Left lung (tissue), 10 donors: ENCODE data around the gene NAV3. TPM values are rescaled to one million over a fixed set of nuclear protein-coding genes. Genes with fewer than 3 reads are reported as not detected.

Experiments
- ATAC-seq: fragments of 200-7000 bp; cut with Tn5 transposase; one replicate; pipeline ENCODE4 v1.9.1; 2020; ENCODE audit warnings: moderate library complexity
- DNase-seq, 4 donors: peaks; one replicate each; pipeline ENCODE4 v3.0.0-alpha.2; 2013 to 2020
- H3K27ac ChIP-seq, 2 donors: fragments of 200-600 bp; sonication (generic) in 1 of 2; one replicate each; pipeline versions ENCODE4 v1.5.0 to v1.8.0; 2020 to 2021
- H3K27me3 ChIP-seq, 2 donors: fragments of 200-600 bp; sonication (generic) in 1 of 2; one replicate each; pipeline versions ENCODE4 v1.5.0 to v1.8.0; 2020 to 2021
- H3K36me3 ChIP-seq, 2 donors: fragments of 200-600 bp; sonication (generic) in 1 of 2; one replicate each; pipeline versions ENCODE4 v1.5.0 to v1.8.0; 2020 to 2021
- H3K4me1 ChIP-seq, 2 donors: fragments of 200-600 bp; one replicate each; pipeline ENCODE4 v1.8.0; 2021
- H3K4me3 ChIP-seq, 2 donors: fragments of 200-600 bp; sonication (generic) in 1 of 2; one replicate each; pipeline versions ENCODE4 v1.5.0 to v1.8.0; 2020 to 2021; ENCODE audit warnings: mild to moderate bottlenecking in 1 of 2
- H3K9me3 ChIP-seq, 2 donors: fragments of 200-600 bp; sonication (generic) in 1 of 2; one replicate each; pipeline versions ENCODE4 v1.5.0 to v1.8.0; 2020 to 2021
- intact Hi-C, 2 donors: fragments of 100-400 bp; cut with DNase I; formaldehyde crosslinking; loops; one replicate each; pipeline versions ENCODE4 v1.11.2 to v1.14.2; 2022
- polyA plus RNA-seq, 6 donors: library from polyadenylated mRNA; unstranded; fragments of 120-200 nt; gene quantifications; one replicate each; pipeline ENCODE4 v1.2.1, GENCODE V29; 2013; ENCODE audit not compliant: insufficient read length in 6 of 6
- total RNA-seq, 2 donors: library from RNA; stranded (reverse); fragmentation: NEBNext Ultra II Directional; extraction: Animal tissue kit (Norgen Biotek cat#: 25700); gene quantifications; one replicate each; pipeline ENCODE4 v1.2.1, GENCODE V29; 2021
- TF ChIP-seq, protein P1 (sequence below), 2 donors: fragments of 200-600 bp; sonication (generic) in 1 of 2; IDR thresholded peaks; one replicate each; pipeline versions ENCODE4 v1.5.0 to v1.8.0; 2021; ENCODE audit warnings: antibody characterized with exemption in 2 of 2
- donor health status: DM: no; HTN: yes; CAD: no.
- donor health status: DM: no; HTN: no; CAD: no.

Gene NAV3
- total and polyA plus RNA-seq, 8 donors, result 5.2 to 10.8 (median 6.8) TPM

DNA sequence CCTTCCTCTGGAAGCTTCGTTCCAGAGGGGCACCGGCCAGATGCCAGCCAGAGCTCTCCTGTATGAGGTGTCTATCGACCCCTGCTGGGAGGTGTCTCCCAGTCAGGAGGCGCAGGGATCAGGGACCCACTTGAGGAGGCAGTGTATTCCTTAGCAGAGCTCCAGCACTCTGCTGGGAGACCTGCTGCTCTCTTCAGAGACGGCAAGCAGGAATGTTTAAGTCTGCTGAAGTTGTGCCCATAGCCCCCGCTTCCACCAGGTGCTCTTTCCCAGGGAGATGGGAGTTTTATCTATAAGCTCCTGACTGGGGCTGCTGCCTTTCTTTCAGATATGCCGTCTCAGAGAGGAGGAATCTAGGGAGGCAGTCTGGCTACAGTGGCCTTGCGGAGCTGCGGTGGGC is 22.2 kb upstream of the NAV3 start:
- H3K4me3 ChIP-seq, result no peak overlapping the region
- peaks cover 0 to 31% of the 10 kb centered on the region in 2 donors for H3K9me3 ChIP-seq
- H3K4me1 ChIP-seq, result no peaks in the 10 kb centered on the region
- no peak overlapping the region for H3K27ac ChIP-seq
- TF ChIP-seq, protein P1, sequence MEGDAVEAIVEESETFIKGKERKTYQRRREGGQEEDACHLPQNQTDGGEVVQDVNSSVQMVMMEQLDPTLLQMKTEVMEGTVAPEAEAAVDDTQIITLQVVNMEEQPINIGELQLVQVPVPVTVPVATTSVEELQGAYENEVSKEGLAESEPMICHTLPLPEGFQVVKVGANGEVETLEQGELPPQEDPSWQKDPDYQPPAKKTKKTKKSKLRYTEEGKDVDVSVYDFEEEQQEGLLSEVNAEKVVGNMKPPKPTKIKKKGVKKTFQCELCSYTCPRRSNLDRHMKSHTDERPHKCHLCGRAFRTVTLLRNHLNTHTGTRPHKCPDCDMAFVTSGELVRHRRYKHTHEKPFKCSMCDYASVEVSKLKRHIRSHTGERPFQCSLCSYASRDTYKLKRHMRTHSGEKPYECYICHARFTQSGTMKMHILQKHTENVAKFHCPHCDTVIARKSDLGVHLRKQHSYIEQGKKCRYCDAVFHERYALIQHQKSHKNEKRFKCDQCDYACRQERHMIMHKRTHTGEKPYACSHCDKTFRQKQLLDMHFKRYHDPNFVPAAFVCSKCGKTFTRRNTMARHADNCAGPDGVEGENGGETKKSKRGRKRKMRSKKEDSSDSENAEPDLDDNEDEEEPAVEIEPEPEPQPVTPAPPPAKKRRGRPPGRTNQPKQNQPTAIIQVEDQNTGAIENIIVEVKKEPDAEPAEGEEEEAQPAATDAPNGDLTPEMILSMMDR (IDR thresholded peaks at IDR 0.05), result no peak
- DNase-seq, result no peak
- H3K27me3 ChIP-seq, result no peaks in the 10 kb centered on the region
- ATAC-seq, result no peak
- intact Hi-C loops, result no loop called here
- H3K36me3 ChIP-seq, result no peaks in the 10 kb centered on the region

- H3K4me3 ChIP-seq, result no peak overlapping the region
- intact Hi-C loops, result no loop called here
- no peak for ATAC-seq
These were observed 17.1 kb upstream of the NAV3 start for GRCh38 chr12:77813558-77813957.

DNA sequence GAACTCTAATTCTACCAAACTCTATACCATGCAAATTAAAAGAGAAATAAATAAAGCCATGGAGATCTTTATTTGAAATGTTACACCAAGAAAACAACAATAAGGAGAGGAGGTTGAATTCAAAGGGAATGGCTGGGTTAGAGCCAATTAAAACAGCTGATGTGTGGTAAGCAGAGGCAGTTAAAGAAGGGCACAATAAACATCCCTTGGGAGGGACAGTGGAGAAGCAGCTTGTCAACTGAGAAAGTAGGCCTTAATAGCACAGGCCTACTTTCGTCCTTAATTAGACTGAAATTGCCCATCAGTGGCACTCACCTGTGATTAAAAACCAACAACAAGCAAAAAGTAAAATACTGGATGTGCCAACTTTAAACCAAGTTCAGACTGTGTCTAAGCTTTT is 16.3 kb upstream of the NAV3 start:
- Histone ChIP-seq H3K27me3 (no peaks in the 10 kb centered on the region), H3K4me1 (no peaks in the 10 kb centered on the region), H3K4me3 (no peak overlapping the region), H3K36me3 (no peaks in the 10 kb centered on the region), H3K27ac (no peak overlapping the region), H3K9me3 (peaks cover 0 to 4% of the 10 kb centered on the region in 2 donors)
- intact Hi-C loops, result no loop called here
- ATAC-seq, result no peak
- DNase-seq, result no peak
- TF ChIP-seq, protein P1 (IDR thresholded peaks at IDR 0.05), result no peak

More at GRCh38 chr12:77813558-77813957, 17.1 kb upstream of the NAV3 start:
- no peak overlapping the region for H3K27ac ChIP-seq
- no peaks in the 10 kb centered on the region for H3K27me3 ChIP-seq
- TF ChIP-seq, protein P1 (IDR thresholded peaks at IDR 0.05), result no peak
- DNase-seq, result no peak
- H3K9me3 ChIP-seq, result peaks cover 0 to 8% of the 10 kb centered on the region in 2 donors
- H3K36me3 ChIP-seq, result no peaks in the 10 kb centered on the region
- no peaks in the 10 kb centered on the region for H3K4me1 ChIP-seq

GRCh38 chr12:77816196-77816595 is 14.5 kb upstream of the NAV3 start:
- no peak for ATAC-seq
- no peak for DNase-seq
- Histone ChIP-seq H3K4me1 (no peaks in the 10 kb centered on the region), H3K27me3 (no peaks in the 10 kb centered on the region), H3K36me3 (no peaks in the 10 kb centered on the region), H3K9me3 (no peaks in the 10 kb centered on the region), H3K4me3 (no peak overlapping the region), H3K27ac (no peak overlapping the region)
- TF ChIP-seq, protein P1 (IDR thresholded peaks at IDR 0.05), result no peak
- intact Hi-C loops, result no loop called here

DNA sequence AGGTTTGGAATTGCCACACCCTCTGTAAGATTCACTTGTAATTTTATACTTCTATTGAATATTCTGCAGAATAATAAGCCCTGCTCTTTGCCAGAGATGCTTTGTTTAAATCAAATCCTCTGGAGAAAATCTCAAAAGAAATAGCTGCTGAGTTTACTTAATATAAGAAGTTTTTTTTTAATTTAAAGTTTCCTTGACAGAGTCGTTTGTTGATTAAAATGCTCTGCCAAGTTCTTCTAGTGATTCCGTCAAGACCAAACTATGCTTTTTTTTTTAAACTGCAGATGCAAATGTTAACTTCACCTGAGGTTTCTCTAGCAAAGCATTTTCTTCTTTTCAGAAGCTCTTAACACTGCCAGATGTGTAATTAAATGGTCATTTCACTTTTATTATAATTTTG is 13.4 kb upstream of the NAV3 start:
- Histone ChIP-seq H3K4me1 (no peaks in the 10 kb centered on the region), H3K27me3 (no peaks in the 10 kb centered on the region), H3K9me3 (no peaks in the 10 kb centered on the region), H3K4me3 (no peak overlapping the region), H3K36me3 (no peaks in the 10 kb centered on the region), H3K27ac (no peak overlapping the region)
- DNase-seq, result no peak
- TF ChIP-seq, protein P1 (IDR thresholded peaks at IDR 0.05), result no peak
- no peak for ATAC-seq
- intact Hi-C loops, result no loop called here
